Gastrocnemius medialis (tissue), 4 donors: Measurements from ENCODE around the gene PGAM2.

Experiments used
- CTCF ChIP-seq, 5 experiments: fragments of 450-650 bp in 3 of 5; fragments of 200-600 bp in 2 of 5; sonication (generic) in 2 of 5; IDR thresholded peaks in 4 of 5; conservative IDR thresholded peaks in 1 of 5; 1 replicate in 4 of 5; 2 replicates in 1 of 5; pipeline ENCODE4 v1.5.1; 2016 to 2019; ENCODE audit warnings: antibody characterized with exemption in 5 of 5, mild to moderate bottlenecking in 3 of 5, moderate library complexity in 3 of 5
- POLR2A ChIP-seq, 2 donors: fragments of 450-650 bp; IDR thresholded peaks; one replicate each; pipeline ENCODE4 v1.6.1; 2017; ENCODE audit warnings: antibody characterized with exemption in 2 of 2, mild to moderate bottlenecking in 2 of 2, moderate library complexity in 2 of 2

GRCh38 chr7:44045226-44046014 is 19.9 kb downstream of the PGAM2 start:
- TF ChIP-seq POLR2A (IDR thresholded peaks at IDR 0.05) (no peak), CTCF (IDR thresholded peaks at IDR 0.05 in 4 of 5, conservative IDR thresholded peaks at IDR 0.05 in 1 of 5) (no peak)
